Common myeloid progenitor, CD34-positive (primary cell): ENCODE data around the gene TNS4.

Experiments
- CTCF ChIA-PET: fragments of 350-600 bp; sonication (Branson Sonifier 250); formaldehyde crosslinking; loops from one replicate; lab custom pipeline; 2021; ENCODE audit warnings: antibody characterized with exemption; lab: Charles Lee
- POLR2A ChIA-PET: fragments of 350-600 bp; sonication (Branson Sonifier 250); formaldehyde crosslinking; loops from one replicate; lab custom pipeline; 2021; ENCODE audit warnings: antibody characterized with exemption; lab: Charles Lee
- DNase-seq, 3 donors: peaks; one replicate each; pipeline versions ENCODE4 v3.0.0 to v3.0.0-alpha.2; 2013
- H3K27ac ChIP-seq, 2 experiments: 1 replicate in 1 of 2; 2 replicates in 1 of 2; pipeline ENCODE4 v1.7.0; 2013; ENCODE audit warnings: inconsistent platforms in 2 of 2, low read length in 2 of 2, mild to moderate bottlenecking in 2 of 2, low read depth in 1 of 2, moderate library complexity in 1 of 2; ENCODE audit not compliant: severe bottlenecking in 2 of 2, insufficient read depth in 1 of 2, poor library complexity in 1 of 2
- H3K27me3 ChIP-seq, 5 experiments: replicated peaks in 2 of 5; 1 replicate in 3 of 5; 2 replicates in 2 of 5; pipeline versions ENCODE4 v1.6.1 to v1.7.0; 2013; ENCODE audit warnings: low read length in 4 of 5, mild to moderate bottlenecking in 2 of 5, moderate library complexity in 2 of 5, inconsistent platforms in 1 of 5; ENCODE audit not compliant: insufficient read depth in 5 of 5, control insufficient read depth in 4 of 5
- H3K36me3 ChIP-seq, 4 experiments: 1 replicate in 2 of 4; 2 replicates in 2 of 4; pipeline versions ENCODE4 v1.6.1 to v1.7.0; 2013; ENCODE audit warnings: low read length in 3 of 4, control low read depth in 1 of 4, mild to moderate bottlenecking in 1 of 4; ENCODE audit not compliant: control insufficient read depth in 4 of 4, insufficient read depth in 4 of 4
- H3K4me1 ChIP-seq, 4 experiments: 1 replicate in 3 of 4; 2 replicates in 1 of 4; pipeline versions ENCODE4 v1.6.1 to v1.7.1; 2013; ENCODE audit warnings: low read length in 3 of 4, mild to moderate bottlenecking in 3 of 4, control low read depth in 1 of 4, inconsistent platforms in 1 of 4, moderate library complexity in 1 of 4; ENCODE audit not compliant: control insufficient read depth in 4 of 4, insufficient read depth in 4 of 4; ENCODE audit errors: control extremely low read depth in 1 of 4
- H3K4me3 ChIP-seq, 7 experiments: 1 replicate in 4 of 7; 2 replicates in 3 of 7; pipeline versions ENCODE4 v1.5.1 to v1.7.0; 2013; ENCODE audit warnings: mild to moderate bottlenecking in 7 of 7, low read length in 6 of 7, moderate library complexity in 6 of 7, inconsistent platforms in 2 of 7, low read depth in 2 of 7, control low read depth in 1 of 7; ENCODE audit not compliant: insufficient read depth in 4 of 7, control insufficient read depth in 1 of 7; ENCODE audit errors: extremely low read depth in 1 of 7
- H3K9me3 ChIP-seq, 5 experiments: 1 replicate in 4 of 5; 2 replicates in 1 of 5; pipeline versions ENCODE4 v1.6.1 to v1.7.1; 2013; ENCODE audit warnings: low read length in 4 of 5, mild to moderate bottlenecking in 2 of 5, inconsistent platforms in 1 of 5, low read depth in 1 of 5, moderate library complexity in 1 of 5; ENCODE audit not compliant: control insufficient read depth in 4 of 5, insufficient read depth in 2 of 5; ENCODE audit errors: control extremely low read depth in 1 of 5
- WGBS: methylation state at CpG from one replicate; pipeline ENCODE4 v1.1.5; 2013; ENCODE audit not compliant: insufficient coverage; 5-methylcytosine and 5-hydroxymethylcytosine counted together

TNS4 gene

DNA sequence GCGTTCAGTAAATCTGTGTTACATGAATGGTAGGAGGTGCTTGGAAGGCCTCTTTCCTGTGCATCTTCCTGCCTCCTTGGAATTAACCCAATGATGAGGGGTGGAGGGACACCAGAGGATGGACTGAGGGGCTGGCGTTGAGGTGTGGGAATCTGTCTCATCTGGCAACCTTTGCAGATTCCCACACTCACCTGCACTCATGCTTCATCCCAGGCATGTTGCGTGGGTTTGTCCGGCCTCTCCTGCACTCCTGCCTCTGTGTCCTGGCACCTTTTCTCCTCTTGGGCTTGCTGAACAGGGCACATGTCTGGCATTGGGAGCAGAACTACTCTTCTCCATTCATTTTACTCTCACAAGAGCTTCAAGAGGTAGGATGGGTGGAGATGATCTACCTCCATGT, 61.3 kb downstream of the TNS4 start:
- Histone ChIP-seq H3K4me1 (peaks cover 0 to 44% (median 34%) of the 10 kb centered on the region in 4 experiments), H3K4me3 (no peak overlapping the region), H3K27me3 (peaks cover 0 to 22% (median 0%) of the 10 kb centered on the region in 5 experiments), H3K36me3 (no peaks in the 10 kb centered on the region), H3K9me3 (no peaks in the 10 kb centered on the region), H3K27ac (no peak overlapping the region)
- ChIA-PET POLR2A (no interaction called here), CTCF (interaction anchor here (0.6 to 9.3 kb wide), 12 partner anchors 8 to 140 kb away, joined by 3 to 61 read pairs (median 6); no protein-coding TSS in a partner anchor)
- no peak for DNase-seq
- 86% methylated on average over 4 of the region's 4 CpGs for WGBS

DNA sequence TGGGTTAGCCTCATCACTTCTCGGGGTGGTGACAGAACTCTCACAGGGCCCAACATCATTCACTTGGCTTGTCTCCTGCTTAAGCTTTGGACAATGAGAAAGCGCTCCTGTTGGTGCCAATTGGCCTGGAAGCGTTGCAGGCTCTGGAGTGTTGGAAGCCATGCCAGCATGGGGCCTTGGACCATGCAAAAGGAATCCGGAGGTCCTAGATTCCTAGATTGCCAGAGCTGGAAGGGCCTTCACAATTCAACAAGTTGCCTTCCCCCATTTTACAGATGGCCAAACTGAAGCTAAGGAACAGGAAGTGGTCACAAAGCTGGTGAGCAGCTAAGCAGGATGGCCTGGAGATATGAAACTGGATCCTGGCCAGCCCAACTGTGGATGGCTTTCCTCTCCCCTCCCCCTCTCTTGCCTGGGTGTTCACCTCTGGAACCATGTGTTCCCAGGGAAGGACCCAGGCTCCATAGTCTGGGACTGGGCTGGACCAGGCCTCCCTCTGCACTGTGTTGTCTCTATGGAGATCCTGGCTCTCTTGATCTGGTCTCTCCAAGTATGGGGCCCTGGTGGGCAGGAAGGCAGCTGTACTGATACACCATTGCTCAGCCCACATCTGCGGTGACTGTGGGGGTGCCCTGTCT, 64.2 kb downstream of the TNS4 start:
- ChIA-PET CTCF (interaction anchor here (0.9 to 9.3 kb wide), 11 partner anchors 7 to 122 kb away, joined by 3 to 61 read pairs (median 6); partner anchors contain the start of gene TOP2A), POLR2A (no interaction called here)
- 100% methylated on average over 4 of the region's 5 CpGs for WGBS
- Histone ChIP-seq H3K27ac (no peak overlapping the region), H3K27me3 (no peaks in the 10 kb centered on the region), H3K9me3 (no peaks in the 10 kb centered on the region), H3K4me1 (peaks cover 0 to 21% (median 13%) of the 10 kb centered on the region in 4 experiments), H3K4me3 (no peak overlapping the region), H3K36me3 (no peaks in the 10 kb centered on the region)
- DNase-seq: peak in 2 of 3 donors; percentile 67 to 71

DNA sequence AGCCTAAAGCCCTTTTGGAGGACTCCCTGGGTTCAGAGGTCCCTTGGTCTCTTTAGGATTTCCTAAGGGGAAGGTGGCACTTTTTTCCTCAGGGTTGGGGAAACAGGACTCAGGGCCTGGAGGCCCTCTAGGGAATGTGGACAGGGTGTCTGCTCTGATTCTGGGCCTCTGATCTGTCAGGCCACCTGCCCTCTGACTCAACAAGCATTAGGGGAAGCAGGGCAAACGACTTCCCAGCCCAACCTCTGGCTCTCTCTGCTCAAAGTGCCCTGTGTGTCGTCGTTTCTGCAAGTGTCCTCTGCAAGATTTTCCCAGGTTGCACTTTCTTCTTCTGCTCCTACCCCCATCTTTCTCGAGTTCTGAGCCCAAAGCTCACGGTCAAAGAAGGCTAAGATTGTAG, 64.8 kb downstream of the TNS4 start:
- H3K27me3 ChIP-seq: no peaks in the 10 kb centered on the region
- no peaks in the 10 kb centered on the region for H3K36me3 ChIP-seq
- H3K4me1 ChIP-seq: peaks cover 0 to 21% (median 13%) of the 10 kb centered on the region in 4 experiments
- H3K4me3 ChIP-seq: no peak overlapping the region
- H3K9me3 ChIP-seq: no peaks in the 10 kb centered on the region
- CTCF ChIA-PET: interaction anchor here (0.9 to 9.3 kb wide), 7 partner anchors 10 to 123 kb away, joined by 3 to 61 read pairs (median 4); partner anchors contain the start of gene TOP2A
- 80% methylated on average over 5 of the region's 5 CpGs for WGBS
- H3K27ac ChIP-seq: no peak overlapping the region
- POLR2A ChIA-PET: no interaction called here
- DNase-seq: peak in 1 of 3 donors; percentile 26

DNA sequence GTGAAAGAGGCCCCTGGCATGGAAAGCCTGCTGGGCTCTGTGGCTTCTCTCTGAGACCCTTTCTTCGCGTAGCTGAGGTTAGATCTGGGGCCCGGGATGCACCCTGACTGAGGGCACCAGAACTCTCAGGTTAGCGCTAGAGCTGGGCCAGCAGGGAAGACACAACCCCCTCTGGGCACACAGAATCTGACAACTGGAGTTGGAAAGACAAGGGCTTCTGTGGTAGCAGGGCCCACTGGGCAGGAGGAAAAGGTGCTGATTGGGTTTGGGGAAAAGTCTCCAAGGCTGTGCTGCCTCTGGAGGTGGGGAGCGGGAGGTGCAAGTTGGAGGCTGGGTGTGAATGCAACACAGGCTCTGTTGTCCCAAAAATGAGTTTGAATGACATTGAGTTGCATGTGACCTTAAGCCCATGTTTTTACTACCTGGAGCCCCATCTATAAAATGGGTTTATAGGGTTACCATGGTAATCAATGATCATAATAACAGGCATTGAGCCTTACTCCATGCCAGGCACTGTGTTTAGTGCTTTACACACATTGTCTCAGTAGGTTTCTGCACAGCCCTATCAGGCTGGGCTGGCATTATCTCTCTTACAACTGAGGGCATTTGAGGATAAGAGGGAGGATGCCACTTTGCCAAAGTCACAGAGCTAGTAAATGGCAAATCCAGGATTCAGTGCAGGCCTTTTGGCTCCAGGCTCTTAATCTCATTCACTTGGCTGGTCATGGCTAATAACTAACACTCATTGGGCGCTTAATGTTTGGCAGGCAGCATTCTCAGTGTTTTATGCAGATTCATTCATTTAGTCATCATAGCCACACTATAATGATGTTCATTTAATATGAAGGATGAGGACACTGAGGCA, 67.6 kb downstream of the TNS4 start:
- Histone ChIP-seq H3K9me3 (no peaks in the 10 kb centered on the region), H3K27me3 (no peaks in the 10 kb centered on the region), H3K4me1 (peaks cover 0 to 21% (median 13%) of the 10 kb centered on the region in 4 experiments), H3K4me3 (no peak overlapping the region), H3K27ac (no peak overlapping the region), H3K36me3 (no peaks in the 10 kb centered on the region)
- ChIA-PET CTCF (interaction anchor here (0.8 to 5.3 kb wide), 3 partner anchors 12 to 43 kb away, joined by 5 to 22 read pairs (median 5); no protein-coding TSS in a partner anchor), POLR2A (no interaction called here)
- 91% methylated on average over 5 of the region's 6 CpGs for WGBS
- peak in 2 of 3 donors; percentile 40 to 44 for DNase-seq

DNA sequence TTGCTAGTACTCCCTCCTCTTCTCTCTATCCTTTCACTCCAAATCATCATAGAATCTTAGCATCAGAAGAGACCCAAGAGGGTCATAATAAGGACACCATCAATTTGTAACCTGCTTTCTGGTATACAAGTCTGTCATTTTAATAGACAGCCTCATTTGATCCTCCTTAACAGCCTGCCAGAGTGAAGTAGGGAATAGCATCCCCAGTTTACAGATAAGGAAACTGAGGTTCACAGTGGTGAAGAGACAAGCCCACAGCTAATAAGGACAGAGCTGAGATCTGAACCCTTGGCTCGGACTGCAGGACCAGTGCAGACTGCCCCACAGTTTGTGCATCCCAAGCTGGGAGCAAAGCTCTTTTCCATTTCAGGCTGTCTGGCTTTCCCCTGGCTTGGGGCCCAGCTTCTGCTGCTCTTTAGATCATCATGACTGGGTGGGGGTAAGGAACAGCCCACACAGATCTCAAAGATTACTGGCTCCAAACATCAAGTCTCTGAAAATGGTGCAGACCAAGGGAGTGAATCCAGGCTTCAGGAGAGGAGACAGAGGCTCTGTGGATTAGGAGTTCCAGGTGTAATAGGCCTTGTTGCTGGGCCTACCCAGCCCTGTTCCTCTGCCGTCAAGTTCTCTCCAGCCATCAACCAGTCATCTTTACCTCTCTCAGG, 68.4 kb downstream of the TNS4 start:
- H3K36me3 ChIP-seq: no peaks in the 10 kb centered on the region
- H3K4me3 ChIP-seq: no peak overlapping the region
- H3K4me1 ChIP-seq: peaks cover 0 to 18% (median 13%) of the 10 kb centered on the region in 4 experiments
- POLR2A ChIA-PET: no interaction called here
- H3K27me3 ChIP-seq: no peaks in the 10 kb centered on the region
- 100% methylated on average over 2 of the region's 2 CpGs for WGBS
- CTCF ChIA-PET: interaction anchor here (0.8 to 5.3 kb wide), 3 partner anchors 12 to 17 kb away, joined by 3 to 22 read pairs (median 5); partner anchors contain the start of gene TOP2A
- no peak overlapping the region for H3K27ac ChIP-seq
- DNase-seq: no peak
- H3K9me3 ChIP-seq: no peaks in the 10 kb centered on the region

DNA sequence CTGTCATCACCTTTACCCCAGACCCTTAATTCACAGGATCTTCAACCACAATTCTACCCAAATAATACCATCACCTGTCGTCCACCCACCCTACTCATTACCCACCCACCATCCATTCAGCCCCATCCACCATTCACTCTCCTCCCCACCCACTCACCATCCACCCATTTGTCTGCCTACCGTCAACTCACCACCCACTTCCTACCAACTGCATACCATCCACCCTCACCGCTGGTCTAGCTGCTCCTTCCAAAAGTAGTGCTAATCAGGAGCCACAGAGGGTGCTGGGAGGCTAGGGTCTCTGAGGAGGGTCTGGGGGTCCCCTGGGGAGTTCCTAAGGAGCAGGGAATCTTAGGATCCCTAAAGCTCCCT, 70.2 kb downstream of the TNS4 start:
- no peak for DNase-seq
- CTCF ChIA-PET: interaction anchor here (0.8 to 5.3 kb wide), 4 partner anchors 9 to 109 kb away, joined by 3 to 22 read pairs (median 4); partner anchors contain the start of gene TOP2A
- POLR2A ChIA-PET: no interaction called here
- no peak overlapping the region for H3K4me3 ChIP-seq
- H3K27me3 ChIP-seq: no peaks in the 10 kb centered on the region
- H3K4me1 ChIP-seq: peaks cover 0 to 15% (median 7%) of the 10 kb centered on the region in 4 experiments
- no peaks in the 10 kb centered on the region for H3K9me3 ChIP-seq
- WGBS: 60% methylated on average over 1 of the region's 3 CpGs
- no peak overlapping the region for H3K27ac ChIP-seq
- no peaks in the 10 kb centered on the region for H3K36me3 ChIP-seq
